HG02798 (cell line): ENCODE measurements around the gene MCFD2.
"Not testable (repeated sequence)": the region's sequence is repeated elsewhere in the genome, so short reads cannot be mapped to it uniquely, and the experiment has no call there.

ENCODE experiments used
- ATAC-seq: cut with Tn5 transposase; IDR thresholded peaks from one replicate; pipeline ENCODE4 v1.9.1; 2021; ENCODE audit warnings: mild to moderate bottlenecking; ENCODE audit not compliant: unreplicated experiment, poor library complexity

MCFD2 gene

GRCh38 chr2:46904908-46905678 is 10.5 kb downstream of the MCFD2 start:
- not testable (repeated sequence) for ATAC-seq

- ATAC-seq = not testable (repeated sequence)
These were observed 12.6 kb downstream of the MCFD2 start for GRCh38 chr2:46902980-46903379.

- no peak for ATAC-seq
These were observed 13.1 kb downstream of the MCFD2 start for GRCh38 chr2:46902465-46902864.

GRCh38 chr2:46901611-46902010 is 14.0 kb downstream of the MCFD2 start:
- ATAC-seq = no peak

- no peak for ATAC-seq
These were observed 15.2 kb downstream of the MCFD2 start for GRCh38 chr2:46900381-46900780.

GRCh38 chr2:46899053-46899452 is 16.6 kb downstream of the MCFD2 start:
- no peak for ATAC-seq

- no peak for ATAC-seq
These were observed 17.6 kb downstream of the MCFD2 start for GRCh38 chr2:46898024-46898423.

GRCh38 chr2:46893269-46893939 is 22.2 kb downstream of the MCFD2 start:
- no peak for ATAC-seq

GRCh38 chr2:46891956-46892553 is 23.6 kb downstream of the MCFD2 start:
- ATAC-seq = no peak

GRCh38 chr2:46888421-46888952 is 27.1 kb downstream of the MCFD2 start:
- no peak for ATAC-seq

GRCh38 chr2:46887028-46887885 is 28.3 kb downstream of the MCFD2 start:
- no peak for ATAC-seq

- no peak for ATAC-seq
These were observed 29.2 kb downstream of the MCFD2 start for GRCh38 chr2:46886268-46887027.

GRCh38 chr2:46885376-46885775 is 30.2 kb downstream of the MCFD2 start:
- ATAC-seq = no peak

GRCh38 chr2:46879511-46879910 is 36.1 kb downstream of the MCFD2 start:
- no peak for ATAC-seq

- no peak for ATAC-seq
These were observed 36.7 kb downstream of the MCFD2 start for GRCh38 chr2:46878886-46879285.

GRCh38 chr2:46878240-46878877 is 37.2 kb downstream of the MCFD2 start:
- ATAC-seq = no peak

- ATAC-seq = no peak
These were observed 37.9 kb downstream of the MCFD2 start for GRCh38 chr2:46877619-46878113.

GRCh38 chr2:46876741-46877384 is 38.7 kb downstream of the MCFD2 start:
- no peak for ATAC-seq
